Activated naive CD4-positive, alpha-beta T cell (primary cell): Measurements from ENCODE around the gene CCDC136.

Experiments used
- DNase-seq, 4 experiments: peaks; one replicate each; lab custom pipeline; 2025; lab: John Stamatoyannopoulos, UW

CCDC136 gene

DNA sequence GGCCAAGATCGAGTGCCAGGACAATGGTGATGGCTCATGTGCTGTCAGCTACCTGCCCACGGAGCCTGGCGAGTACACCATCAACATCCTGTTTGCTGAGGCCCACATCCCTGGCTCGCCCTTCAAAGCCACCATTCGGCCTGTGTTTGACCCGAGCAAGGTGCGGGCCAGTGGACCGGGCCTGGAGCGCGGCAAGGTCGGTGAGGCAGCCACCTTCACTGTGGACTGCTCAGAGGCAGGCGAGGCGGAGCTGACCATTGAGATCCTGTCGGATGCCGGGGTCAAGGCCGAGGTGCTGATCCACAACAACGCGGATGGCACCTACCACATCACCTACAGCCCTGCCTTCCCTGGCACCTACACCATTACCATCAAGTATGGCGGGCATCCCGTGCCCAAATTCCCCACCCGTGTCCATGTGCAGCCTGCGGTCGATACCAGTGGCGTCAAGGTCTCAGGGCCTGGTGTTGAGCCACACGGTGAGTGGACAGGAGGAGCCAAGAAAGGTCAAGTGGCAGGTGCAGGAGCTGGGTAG, 53.1 kb downstream of the CCDC136 start:
- no peak for DNase-seq

DNA sequence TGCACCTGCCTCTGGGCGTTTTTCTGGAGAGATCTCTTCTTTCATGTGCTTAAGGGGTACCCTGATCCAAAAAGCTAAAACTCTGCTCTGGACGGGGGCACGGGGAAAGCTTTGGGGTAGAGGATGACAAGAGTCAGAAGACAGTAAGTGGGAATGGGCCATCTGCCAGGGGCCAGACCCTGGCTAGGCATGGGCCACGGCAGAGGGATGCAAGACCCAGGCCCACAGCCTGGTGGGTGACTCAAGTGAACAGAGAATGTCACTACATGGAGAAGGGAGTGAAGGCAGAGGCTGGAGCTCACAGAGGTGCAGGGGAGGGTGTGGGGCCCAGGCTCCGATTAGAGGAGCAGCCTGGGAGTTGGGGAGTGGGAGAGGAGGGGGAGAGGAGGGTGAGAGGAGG, 53.7 kb downstream of the CCDC136 start:
- DNase-seq, result no peak

DNA sequence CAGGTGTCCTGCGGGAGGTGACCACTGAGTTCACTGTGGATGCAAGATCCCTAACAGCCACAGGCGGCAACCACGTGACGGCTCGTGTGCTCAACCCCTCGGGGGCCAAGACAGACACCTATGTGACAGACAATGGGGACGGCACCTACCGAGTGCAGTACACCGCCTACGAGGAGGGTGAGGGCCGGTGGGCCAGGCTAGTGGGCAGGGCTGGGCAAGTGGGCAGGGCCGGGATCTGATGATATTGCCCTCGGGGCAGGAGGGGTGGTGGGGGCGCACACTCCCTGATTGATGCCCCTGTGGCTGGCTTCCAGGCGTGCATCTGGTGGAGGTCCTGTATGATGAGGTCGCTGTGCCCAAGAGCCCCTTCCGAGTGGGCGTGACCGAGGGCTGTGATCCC, 54.2 kb downstream of the CCDC136 start:
- no peak for DNase-seq

DNA sequence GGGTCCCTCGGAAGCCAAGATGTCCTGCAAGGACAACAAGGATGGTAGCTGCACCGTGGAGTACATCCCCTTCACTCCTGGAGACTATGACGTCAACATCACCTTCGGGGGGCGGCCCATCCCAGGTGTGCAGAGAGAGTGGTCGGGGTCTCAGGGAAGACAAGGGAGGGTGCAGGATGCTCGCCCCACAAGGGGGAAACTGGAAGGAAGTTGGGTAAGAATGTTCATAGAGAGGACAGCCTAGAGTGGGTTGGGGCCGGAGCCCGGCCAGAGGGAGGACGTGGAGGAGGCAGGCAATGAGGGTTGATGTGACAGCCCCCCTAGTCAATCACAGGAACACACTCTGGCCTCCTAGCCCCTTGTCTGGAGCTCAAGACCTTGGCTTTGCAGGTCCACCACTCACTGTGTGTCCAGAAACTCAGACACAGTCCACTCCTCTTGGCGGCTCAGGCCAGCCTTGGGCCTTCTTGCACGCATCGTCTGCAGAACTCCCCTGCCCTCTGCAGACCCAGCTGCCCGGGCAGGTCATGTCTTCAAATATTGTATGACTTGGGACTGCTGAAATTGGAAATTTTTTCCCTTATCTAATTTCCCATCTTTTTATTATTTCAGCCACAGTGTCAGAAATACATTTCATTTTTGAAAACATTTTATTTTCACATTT, 55.1 kb downstream of the CCDC136 start:
- no peak for DNase-seq

DNA sequence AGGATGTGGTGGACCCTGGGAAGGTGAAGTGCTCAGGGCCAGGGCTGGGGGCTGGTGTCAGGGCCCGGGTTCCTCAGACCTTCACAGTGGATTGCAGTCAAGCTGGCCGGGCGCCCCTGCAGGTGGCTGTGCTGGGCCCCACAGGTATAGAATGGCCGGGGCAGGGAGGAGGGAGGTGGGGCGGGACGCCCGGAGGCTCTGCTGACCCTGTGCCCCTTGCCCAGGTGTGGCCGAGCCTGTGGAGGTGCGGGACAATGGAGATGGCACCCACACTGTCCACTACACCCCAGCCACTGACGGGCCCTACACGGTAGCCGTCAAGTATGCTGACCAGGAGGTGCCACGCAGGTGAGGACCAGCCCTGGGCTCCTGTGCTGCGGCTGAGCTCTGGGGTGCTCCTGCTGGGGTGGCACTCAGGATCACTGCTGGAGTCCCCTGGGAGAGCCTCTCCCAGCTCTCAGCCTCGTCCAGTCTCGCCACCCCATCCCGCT, 56.0 kb downstream of the CCDC136 start:
- no peak for DNase-seq

DNA sequence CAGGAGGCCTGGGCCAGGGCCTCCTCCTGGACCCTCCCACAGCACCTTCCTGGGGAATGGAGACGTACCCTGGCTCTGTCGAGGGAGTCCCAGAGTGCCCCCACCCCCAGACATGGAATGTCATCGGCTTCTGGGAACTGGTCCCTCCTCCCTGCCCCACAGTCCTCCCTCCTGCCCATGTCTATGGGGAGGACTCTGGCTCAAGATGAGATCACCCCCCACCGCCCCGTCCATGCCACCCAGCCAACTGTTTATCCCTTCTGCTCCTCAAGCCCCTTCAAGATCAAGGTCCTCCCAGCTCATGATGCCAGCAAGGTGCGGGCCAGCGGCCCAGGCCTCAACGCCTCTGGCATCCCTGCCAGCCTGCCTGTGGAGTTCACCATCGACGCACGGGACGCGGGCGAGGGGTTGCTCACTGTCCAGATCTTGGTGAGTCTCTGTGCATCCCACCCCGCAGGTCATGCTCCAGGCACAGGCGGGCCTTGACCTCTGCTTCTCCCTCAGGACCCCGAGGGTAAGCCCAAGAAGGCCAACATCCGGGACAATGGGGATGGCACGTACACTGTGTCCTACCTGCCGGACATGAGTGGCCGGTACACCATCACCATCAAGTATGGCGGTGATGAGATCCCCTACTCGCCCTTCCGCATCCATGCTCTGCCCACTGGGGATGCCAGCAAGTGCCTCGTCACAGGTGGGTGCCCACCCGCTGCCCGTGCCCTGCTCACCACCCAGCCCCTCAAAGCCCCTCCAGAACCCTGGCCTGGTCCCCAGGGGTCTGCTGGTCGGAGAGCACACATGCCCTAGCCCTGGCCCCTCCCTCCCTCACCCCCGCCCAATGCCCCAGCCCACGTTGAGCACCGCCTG, 56.8 kb downstream of the CCDC136 start:
- no peak for DNase-seq

DNA sequence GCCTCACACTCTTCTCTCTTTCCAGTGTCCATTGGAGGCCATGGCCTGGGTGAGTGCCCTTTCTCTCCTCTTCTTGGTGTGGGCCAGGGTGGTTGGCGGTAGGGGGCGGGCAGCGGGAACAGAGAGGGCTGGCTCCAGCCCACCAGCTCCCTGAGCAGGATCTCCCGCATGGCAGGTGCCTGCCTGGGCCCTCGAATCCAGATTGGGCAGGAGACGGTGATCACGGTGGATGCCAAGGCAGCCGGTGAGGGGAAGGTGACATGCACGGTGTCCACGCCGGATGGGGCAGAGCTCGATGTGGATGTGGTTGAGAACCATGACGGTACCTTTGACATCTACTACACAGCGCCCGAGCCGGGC, 57.4 kb downstream of the CCDC136 start:
- DNase-seq, result no peak

DNA sequence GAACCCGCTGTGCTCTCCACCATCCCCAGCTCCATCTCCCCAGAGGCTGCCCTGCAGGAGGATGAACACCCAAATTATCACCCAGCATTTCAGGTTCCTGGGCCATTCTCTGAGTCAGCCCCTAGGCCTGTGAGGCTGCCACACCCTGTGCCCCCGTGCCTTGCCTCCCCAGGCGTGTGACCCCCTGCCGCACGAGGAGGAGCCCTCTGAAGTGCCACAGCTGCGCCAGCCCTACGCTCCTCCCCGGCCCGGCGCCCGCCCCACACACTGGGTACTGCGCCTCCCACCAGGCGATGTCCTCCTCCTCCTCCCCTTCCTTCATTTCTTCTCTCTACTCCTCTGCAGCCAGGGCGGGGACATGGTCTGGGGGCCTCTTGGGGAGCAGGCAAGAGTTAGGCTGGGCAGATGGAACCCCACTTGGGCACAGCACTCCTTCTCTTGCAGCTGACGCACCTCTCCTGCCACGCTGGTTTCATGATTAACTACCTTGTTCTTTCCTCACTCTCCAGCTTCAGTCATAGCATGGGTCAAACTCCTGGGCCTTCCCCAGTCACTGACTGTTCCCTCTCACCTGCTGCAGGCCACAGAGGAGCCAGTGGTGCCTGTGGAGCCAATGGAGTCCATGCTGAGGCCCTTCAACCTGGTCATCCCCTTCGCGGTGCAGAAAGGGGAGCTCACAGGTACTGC, 58.2 kb downstream of the CCDC136 start:
- no peak for DNase-seq

DNA sequence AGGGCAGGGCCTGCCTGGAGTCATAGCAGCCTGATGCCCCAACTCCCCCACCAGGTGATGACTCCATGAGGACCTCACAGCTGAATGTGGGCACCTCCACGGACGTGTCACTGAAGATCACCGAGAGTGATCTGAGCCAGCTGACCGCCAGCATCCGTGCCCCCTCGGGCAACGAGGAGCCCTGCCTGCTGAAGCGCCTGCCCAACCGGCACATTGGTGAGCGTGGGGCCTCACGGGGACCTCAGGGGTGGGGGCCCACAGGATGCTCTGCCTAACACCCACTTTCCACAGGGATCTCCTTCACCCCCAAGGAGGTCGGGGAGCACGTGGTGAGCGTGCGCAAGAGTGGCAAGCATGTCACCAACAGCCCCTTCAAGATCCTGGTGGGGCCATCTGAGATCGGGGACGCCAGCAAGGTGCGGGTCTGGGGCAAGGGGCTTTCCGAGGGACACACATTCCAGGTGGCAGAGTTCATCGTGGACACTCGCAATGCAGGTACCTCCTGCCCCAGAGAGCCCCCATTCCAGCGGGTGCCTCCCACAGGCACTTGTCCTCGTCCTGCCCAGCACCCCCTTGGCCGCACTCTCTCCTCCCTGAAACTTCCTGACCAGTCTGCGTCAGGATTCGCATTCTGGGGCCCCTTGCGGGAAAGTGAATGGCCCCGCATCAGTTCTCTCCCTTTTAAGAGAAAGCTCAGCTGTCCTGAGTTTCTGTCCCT, 60.9 kb downstream of the CCDC136 start:
- no peak for DNase-seq

DNA sequence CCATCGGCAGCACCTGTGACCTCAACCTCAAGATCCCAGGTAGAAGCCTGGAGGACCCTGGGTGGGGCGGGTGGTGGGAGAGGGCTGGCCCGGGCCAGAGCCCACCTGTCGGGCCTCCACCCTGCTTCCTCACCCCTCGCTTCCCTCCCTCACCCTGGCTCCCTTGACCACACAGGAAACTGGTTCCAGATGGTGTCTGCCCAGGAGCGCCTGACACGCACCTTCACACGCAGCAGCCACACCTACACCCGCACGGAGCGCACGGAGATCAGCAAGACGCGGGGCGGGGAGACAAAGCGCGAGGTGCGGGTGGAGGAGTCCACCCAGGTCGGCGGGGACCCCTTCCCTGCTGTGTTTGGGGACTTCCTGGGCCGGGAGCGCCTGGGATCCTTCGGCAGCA, 62.0 kb downstream of the CCDC136 start:
- no peak for DNase-seq

DNA sequence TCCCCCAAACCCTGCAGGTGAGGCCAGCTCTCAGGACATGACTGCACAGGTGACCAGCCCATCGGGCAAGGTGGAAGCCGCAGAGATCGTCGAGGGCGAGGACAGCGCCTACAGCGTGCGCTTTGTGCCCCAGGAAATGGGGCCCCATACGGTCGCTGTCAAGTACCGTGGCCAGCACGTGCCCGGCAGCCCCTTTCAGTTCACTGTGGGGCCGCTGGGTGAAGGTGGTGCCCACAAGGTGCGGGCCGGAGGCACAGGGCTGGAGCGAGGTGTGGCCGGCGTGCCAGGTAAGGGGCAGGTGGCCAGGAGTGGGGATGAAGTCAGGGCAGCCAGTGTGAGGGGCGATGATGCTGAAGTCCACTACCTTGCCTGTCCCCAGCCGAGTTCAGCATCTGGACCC, 62.6 kb downstream of the CCDC136 start:
- no peak for DNase-seq

DNA sequence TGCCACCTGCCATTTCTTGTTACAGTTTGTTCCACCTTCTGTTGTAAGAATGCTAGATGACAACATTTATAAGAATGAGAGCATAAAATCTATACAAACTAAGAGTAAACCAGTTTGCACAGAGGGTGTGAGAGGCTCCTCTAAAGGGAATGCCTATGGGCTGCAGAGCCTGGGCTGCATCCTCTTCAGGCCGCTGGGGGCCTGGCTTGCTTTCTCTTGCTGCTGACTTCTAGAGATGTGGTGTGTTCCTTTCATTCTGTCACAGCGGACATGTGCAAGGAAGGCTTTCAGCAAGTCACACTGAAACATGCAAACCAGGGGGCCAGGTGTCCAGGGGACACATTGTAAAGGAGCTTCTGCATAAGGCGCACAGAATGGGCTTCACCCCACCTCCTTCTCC, 63.8 kb downstream of the CCDC136 start:
- no peak for DNase-seq

DNA sequence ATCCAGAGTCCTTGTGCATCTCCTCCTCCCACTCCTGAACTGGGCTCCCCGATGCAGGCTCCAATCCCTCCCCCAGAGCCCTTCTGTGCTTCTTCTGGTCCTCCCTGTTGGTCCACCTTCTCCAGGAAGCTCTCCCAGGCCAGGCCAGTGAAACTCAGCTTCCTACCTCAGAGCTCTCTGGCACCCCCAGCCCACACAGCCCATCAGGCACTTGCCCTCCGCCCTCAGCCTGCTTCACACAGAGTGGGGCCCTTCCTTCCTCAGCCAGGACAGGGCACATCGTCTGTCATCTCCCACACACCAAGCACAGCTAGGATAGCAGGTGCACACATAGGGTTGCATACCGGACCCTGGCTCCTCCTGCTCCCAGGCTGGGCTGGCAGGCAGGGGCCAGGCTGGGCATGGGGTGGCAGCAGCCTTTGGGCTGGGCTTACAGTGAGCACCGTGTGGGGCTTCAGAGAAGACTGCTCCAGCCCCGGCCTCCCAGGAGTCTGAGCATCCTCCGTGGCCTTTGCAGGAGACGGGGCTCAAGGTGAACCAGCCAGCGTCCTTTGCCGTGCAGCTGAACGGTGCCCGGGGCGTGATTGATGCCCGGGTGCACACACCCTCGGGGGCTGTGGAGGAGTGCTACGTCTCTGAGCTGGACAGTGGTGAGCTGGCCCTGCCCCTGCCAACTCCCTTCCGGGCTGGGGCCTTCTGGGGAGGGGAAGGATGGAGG, 64.4 kb downstream of the CCDC136 start:
- no peak for DNase-seq

DNA sequence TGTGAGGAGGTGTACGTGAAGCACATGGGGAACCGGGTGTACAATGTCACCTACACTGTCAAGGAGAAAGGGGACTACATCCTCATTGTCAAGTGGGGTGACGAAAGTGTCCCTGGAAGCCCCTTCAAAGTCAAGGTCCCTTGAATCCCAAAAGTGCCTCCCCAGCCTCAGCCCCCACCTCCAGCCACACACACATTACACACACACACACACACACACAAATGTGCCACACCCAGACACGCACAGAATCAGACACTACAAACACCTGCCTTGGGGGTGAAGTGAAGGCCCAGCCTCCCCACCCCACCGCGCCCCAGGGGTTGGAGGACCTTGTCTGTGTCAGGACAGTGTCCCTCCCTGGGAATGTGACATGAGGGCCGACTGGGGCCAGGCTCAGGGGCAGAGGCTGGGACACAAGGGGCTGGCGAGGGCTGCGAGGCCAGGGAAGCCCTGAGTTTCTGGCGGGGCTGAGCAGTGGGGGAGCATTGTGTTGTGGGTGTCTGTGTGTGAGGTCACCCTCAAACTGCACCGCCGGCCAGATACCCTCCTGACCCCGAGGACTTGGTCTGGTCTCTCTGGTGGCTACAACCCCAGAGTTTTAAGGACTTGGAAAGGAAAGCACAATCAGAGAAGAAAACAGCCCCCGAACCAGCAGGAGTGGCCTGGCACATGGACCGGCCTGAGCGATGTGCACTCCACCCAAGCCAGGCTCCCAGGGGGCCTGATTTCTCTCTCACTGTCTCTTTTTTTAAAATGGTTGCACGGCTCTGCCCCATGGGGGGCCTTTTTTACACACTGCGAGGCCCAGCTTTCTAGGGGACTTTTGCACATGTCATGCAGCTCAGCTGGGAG, 66.8 kb downstream of the CCDC136 start:
- DNase-seq, result no peak

DNA sequence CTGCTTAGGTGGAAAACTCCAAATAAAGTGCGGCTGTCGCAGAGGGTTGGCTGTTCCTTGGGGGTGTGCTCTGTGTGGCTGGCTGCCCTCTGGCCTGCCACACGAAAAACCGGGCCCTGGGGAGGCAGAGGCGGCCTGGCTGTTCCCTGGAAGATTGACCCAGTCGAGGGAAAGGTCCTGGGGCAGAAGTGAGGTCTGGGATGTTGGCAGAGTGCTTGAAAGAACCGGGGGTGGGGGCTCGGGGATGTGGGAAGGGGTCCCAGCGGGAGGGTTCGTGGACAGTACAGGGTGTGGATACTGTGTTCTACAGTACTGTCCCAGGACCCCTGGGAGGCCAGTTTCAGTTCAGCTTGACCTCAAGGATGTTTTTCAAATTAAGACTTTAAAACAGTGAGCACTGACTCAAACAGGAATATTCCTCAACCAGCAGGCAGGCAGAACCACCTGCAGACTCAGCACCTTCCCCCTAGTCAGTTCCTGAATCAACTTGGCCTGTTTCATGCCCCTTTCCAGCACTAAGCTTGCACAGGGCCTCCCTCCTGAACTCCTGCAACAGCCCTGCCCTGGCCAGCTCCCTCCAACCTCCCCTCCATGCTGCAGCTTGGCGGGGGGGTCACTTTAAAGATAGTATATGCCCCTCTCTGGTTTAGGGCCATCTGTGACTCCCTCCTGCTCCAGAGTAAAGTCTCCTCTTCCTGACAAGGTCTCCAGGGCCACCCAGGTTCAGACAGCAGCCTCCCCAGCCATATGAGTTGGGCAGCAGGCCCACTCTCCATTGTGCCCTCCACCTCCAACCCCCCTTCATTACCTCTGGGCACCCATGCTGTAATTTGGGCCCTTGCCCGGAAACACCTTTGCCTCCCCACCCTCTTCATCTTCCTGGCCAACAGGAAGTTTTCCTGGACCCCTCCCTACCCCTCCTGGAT, 67.7 kb downstream of the CCDC136 start:
- DNase-seq, result no peak

DNA sequence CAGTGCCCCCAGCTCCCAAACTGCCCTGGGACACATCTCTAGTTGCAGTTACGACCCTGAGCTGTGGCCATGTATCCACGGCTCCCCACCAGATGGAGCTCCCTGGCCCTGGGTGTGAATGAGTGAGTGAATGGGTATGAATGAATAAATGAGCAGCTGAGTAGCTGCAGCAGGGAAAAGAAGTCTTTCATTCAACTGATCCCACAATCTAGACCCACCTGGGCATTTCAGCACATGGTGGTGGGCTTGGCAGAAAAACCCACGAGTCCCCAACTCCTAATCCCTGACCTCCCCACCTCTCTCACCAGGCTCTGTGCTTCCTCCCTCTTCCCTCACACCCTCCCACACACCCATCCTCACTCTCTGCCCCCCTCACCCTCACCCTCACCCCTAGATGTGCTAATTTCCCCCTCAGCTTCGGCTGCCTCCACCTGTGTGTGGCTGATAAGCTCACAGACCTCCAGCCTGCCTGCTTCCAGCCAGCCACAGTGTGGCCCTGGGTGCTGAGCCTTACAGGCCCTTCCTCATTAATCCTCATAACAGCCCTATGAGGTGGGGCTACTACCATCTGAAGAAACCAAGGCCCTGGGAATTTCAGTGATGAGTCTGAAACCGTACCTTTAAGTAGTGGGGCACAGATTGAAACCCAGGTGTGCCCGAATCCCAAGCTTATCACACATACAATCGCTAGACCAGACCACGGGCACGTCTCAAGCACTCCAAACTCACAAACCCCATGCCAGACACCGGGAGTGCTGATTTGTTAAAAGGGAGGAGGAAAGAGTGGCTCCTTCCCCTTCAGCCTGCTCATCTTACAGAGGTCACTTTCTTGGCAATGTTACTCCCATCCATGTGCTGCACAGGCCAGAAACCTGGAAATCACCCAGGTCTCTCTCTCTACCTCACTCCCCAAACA, 68.6 kb downstream of the CCDC136 start:
- DNase-seq, result no peak

DNA sequence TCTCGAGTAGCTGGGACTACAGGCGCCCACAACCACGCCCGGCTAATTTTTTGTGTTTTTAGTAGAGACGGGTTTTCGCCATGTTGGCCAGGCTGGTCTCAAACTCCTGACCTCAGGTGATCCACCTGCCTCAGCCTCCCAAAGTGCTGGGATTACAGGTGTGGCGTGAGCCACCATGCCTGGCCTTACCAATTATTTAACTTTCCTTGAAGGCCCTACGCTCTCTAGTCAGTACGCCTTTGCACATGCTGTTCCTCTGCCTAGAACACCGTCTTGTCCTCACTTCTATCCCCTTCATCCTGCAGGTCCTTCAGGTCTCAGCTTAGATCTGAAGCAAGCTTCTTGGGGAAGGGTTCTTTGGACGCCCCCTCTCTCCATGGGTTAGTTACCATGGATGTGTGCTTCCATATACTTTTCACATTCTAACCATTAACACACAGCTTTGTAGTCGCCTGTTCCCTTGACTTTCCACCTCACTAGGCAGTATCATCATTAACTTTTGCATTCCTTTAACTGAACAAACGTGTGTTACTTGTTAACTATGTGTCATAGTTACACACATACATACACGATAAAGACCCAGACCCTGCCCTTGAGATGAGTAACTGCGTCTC, 70.3 kb downstream of the CCDC136 start:
- no peak for DNase-seq
